HL-60 (cell line): ENCODE data around the gene FMR1NB.

Experiments used
- CTCF ChIP-seq: IDR thresholded peaks from one replicate; pipeline ENCODE4 v1.5.1; 2011; ENCODE audit warnings: low read length, control low read depth, inconsistent platforms; ENCODE audit not compliant: insufficient read depth
- GABPA ChIP-seq: IDR thresholded peaks from 2 replicates; pipeline ENCODE4 v1.6.1; 2012; ENCODE audit warnings: low read depth
- POLR2AphosphoS5 ChIP-seq: IDR thresholded peaks from 2 replicates; pipeline ENCODE4 v1.6.1; 2012; ENCODE audit warnings: low read depth
- REST ChIP-seq: IDR thresholded peaks from 2 replicates; pipeline ENCODE4 v1.6.1; 2012; ENCODE audit warnings: low read depth; ENCODE audit not compliant: insufficient replicate concordance
- SPI1 ChIP-seq: IDR thresholded peaks from 2 replicates; pipeline ENCODE4 v1.6.1; 2012; ENCODE audit warnings: low read depth, mild to moderate bottlenecking, borderline replicate concordance

GRCh38 chrX:148049441-148049840, 68.3 kb downstream of the FMR1NB start:
- TF ChIP-seq CTCF, result no peak
- no peak for TF ChIP-seq POLR2AphosphoS5
- no peak for TF ChIP-seq REST
- no peak for TF ChIP-seq GABPA
- TF ChIP-seq SPI1, result no peak
